ENCODE results near the gene TMA7B.

DNA sequence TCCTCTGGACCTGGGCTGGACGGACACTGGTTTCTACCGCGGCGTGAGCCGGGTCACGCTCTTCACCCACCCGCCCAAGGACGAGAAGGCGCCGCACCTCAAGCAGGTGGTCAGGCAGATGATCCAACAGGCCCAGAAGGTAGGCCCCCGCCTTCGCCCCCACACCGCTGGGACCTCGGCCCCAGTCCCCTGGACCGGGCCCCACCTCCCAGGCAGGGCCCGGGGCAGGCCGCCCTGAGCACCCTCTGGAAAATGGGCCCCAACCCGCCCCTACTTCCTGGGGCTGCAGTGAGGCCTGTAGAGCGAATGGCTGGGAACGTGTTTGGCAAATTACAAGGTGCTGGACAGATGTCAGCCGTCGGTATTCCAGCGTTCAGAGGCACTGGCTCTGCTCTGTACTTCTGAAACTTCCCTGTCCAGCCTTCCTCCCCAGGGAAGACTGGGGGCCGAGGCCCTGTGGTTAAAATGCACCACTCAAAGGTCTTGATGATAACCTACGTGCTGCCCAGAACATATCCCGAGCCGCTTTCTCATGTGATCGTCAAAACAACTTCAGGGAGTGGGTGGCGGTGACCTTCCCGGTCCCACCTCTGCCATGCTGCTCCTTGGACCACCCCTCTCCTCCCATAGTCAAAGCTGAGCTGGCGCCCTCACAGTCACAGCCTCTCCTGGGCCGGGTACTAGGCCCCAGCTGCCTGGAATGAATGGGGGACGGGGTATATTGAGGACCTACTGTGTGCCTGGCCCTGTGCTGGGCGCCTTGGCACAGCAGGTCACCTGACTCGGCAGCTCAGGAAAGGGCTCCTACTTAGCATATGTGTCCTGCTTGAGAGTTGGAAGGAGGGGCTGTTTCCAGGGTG, 35.4 kb downstream of the TMA7B start:
- no peak for TF ChIP-seq EZH2phosphoT487 (IDR thresholded peaks at IDR 0.05; ENCODE audit: insufficient read depth, low read depth)
- no peak for TF ChIP-seq EZH2 (IDR thresholded peaks at IDR 0.05; ENCODE audit: insufficient read depth, poor library complexity, severe bottlenecking)
